COLO668 (cell line): ENCODE results near the gene RPUSD2.

Experiments used
- DNase-seq: peaks from one replicate; lab custom pipeline; 2025; ENCODE audit not compliant: unreplicated experiment; lab: John Stamatoyannopoulos, UW

The RPUSD2 gene

GRCh38 chr15:40613080-40613479 is 44.0 kb downstream of the RPUSD2 start:
- DNase-seq = no peak

- DNase-seq = no peak
Measured at GRCh38 chr15:40618023-40618422, 48.9 kb downstream of the RPUSD2 start.

- DNase-seq = no peak
Measured at GRCh38 chr15:40618906-40619305, 49.8 kb downstream of the RPUSD2 start.

- DNase-seq = no peak
Measured at GRCh38 chr15:40623361-40623760, 54.3 kb downstream of the RPUSD2 start.
